OCI-LY1 (cell line): ENCODE data around the gene ACOT12.

Experiments used
- H2AFZ ChIP-seq: fragments of 200-600 bp; sonication (generic), shearing (Covaris generic); 2 replicates; pipeline ENCODE4 v1.6.0; 2014; ENCODE audit warnings: antibody characterized with exemption, mild to moderate bottlenecking, low read length
- H3F3A ChIP-seq: fragments of 200-600 bp; sonication (generic), shearing (Covaris generic); 2 replicates; pipeline ENCODE4 v1.6.0; 2014; ENCODE audit warnings: mild to moderate bottlenecking, antibody characterized with exemption, low read length, moderate library complexity; ENCODE audit not compliant: insufficient read depth
- H3K27ac ChIP-seq: fragments of 200-600 bp; sonication (generic); 2 replicates; pipeline ENCODE4 v1.5.1; 2014; ENCODE audit warnings: low read length, mixed run types, mild to moderate bottlenecking, low read depth; ENCODE audit not compliant: poor library complexity, severe bottlenecking
- H3K27me3 ChIP-seq: fragments of 200-600 bp; sonication (generic); 2 replicates; pipeline ENCODE4 v1.6.0; 2014; ENCODE audit warnings: antibody characterized with exemption, mild to moderate bottlenecking, low read length, moderate library complexity; ENCODE audit not compliant: insufficient read depth
- H3K36me3 ChIP-seq: fragments of 200-600 bp; sonication (generic); 2 replicates; pipeline ENCODE4 v1.6.1; 2014; ENCODE audit warnings: mild to moderate bottlenecking, antibody characterized with exemption, low read length, moderate library complexity, mixed read lengths; ENCODE audit not compliant: insufficient read depth
- H3K4me1 ChIP-seq: fragments of 200-600 bp; sonication (generic); 2 replicates; pipeline ENCODE4 v1.5.1; 2014; ENCODE audit warnings: mild to moderate bottlenecking, low read length, moderate library complexity; ENCODE audit not compliant: insufficient read depth, severe bottlenecking
- H3K4me2 ChIP-seq: fragments of 200-600 bp; sonication (generic), shearing (Covaris generic); 2 replicates; pipeline ENCODE4 v1.6.1; 2014; ENCODE audit warnings: low read length
- H3K4me3 ChIP-seq: fragments of 200-600 bp; sonication (generic); 2 replicates; pipeline ENCODE4 v1.5.1; 2014; ENCODE audit warnings: low read length, low read depth, mild to moderate bottlenecking, mixed read lengths; ENCODE audit not compliant: poor library complexity, severe bottlenecking
- H3K79me2 ChIP-seq: fragments of 200-600 bp; shearing (Covaris generic); 2 replicates; pipeline ENCODE4 v1.6.1; 2016; ENCODE audit warnings: mixed run types, low read length, mixed read lengths; ENCODE audit not compliant: insufficient read depth
- H3K9ac ChIP-seq: fragments of 200-600 bp; sonication (generic), shearing (Covaris generic); 2 replicates; pipeline ENCODE4 v1.6.1; 2014; ENCODE audit warnings: mild to moderate bottlenecking, low read length, mixed read lengths
- H3K9me2 ChIP-seq: fragments of 200-600 bp; sonication (generic), shearing (Covaris generic); 2 replicates; pipeline ENCODE4 v1.6.1; 2014; ENCODE audit warnings: low read depth, mild to moderate bottlenecking, low read length, mixed read lengths
- H3K9me3 ChIP-seq: fragments of 200-600 bp; shearing (Covaris generic); 2 replicates; pipeline ENCODE4 v1.6.1; 2014; ENCODE audit warnings: low read length, mixed read lengths
- H4K20me1 ChIP-seq: fragments of 200-600 bp; sonication (generic), shearing (Covaris generic); 2 replicates; pipeline ENCODE4 v1.6.0; 2016; ENCODE audit warnings: mild to moderate bottlenecking, low read length; ENCODE audit not compliant: insufficient read depth
- CTCF ChIP-seq: fragments of 200-600 bp; sonication (generic), shearing (Covaris generic); IDR thresholded peaks from 2 replicates; pipeline ENCODE4 v1.5.1; 2017; ENCODE audit warnings: mild to moderate bottlenecking, antibody characterized with exemption, low read length, moderate library complexity, mixed read lengths
- EZH2 ChIP-seq: fragments of 200-600 bp; sonication (generic), shearing (Covaris generic); IDR thresholded peaks from 2 replicates; pipeline ENCODE4 v1.8.0; 2017; ENCODE audit warnings: borderline replicate concordance, mixed run types, mild to moderate bottlenecking, antibody characterized with exemption, low read length, moderate library complexity, mixed read lengths

Gene ACOT12

GRCh38 chr5:81371354-81371876 is 22.5 kb downstream of the ACOT12 start:
- H3K9me2 ChIP-seq: no peaks in the 10 kb centered on the region
- TF ChIP-seq CTCF: no peak
- no peak for TF ChIP-seq EZH2
- H3K4me3 ChIP-seq: no peak overlapping the region
- H3K4me1 ChIP-seq: no peaks in the 10 kb centered on the region
- no peaks in the 10 kb centered on the region for H3K36me3 ChIP-seq
- no peak overlapping the region for H3K9ac ChIP-seq
- no peaks in the 10 kb centered on the region for H3K9me3 ChIP-seq
- no peak overlapping the region for H3K4me2 ChIP-seq
- no peaks in the 10 kb centered on the region for H3K79me2 ChIP-seq
- no peaks in the 10 kb centered on the region for H3K27me3 ChIP-seq
- no peaks in the 10 kb centered on the region for H4K20me1 ChIP-seq
- no peaks in the 10 kb centered on the region for H3F3A ChIP-seq
- no peak overlapping the region for H2AFZ ChIP-seq
- H3K27ac ChIP-seq: no peak overlapping the region

GRCh38 chr5:81370912-81371311 is 23.0 kb downstream of the ACOT12 start:
- Histone ChIP-seq H3K9me2 (no peaks in the 10 kb centered on the region), H3K36me3 (no peaks in the 10 kb centered on the region), H3K27me3 (no peaks in the 10 kb centered on the region), H3K9me3 (no peaks in the 10 kb centered on the region), H3K27ac (no peak overlapping the region), H3K4me1 (no peaks in the 10 kb centered on the region), H3K9ac (no peak overlapping the region), H3K79me2 (no peaks in the 10 kb centered on the region), H4K20me1 (no peaks in the 10 kb centered on the region), H3K4me2 (no peak overlapping the region), H3F3A (no peaks in the 10 kb centered on the region), H2AFZ (no peak overlapping the region), H3K4me3 (no peak overlapping the region)
- no peak for TF ChIP-seq EZH2
- TF ChIP-seq CTCF: no peak

GRCh38 chr5:81365541-81365940 is 28.4 kb downstream of the ACOT12 start:
- no peaks in the 10 kb centered on the region for H3K9me2 ChIP-seq
- no peak overlapping the region for H3K4me2 ChIP-seq
- no peaks in the 10 kb centered on the region for H3K36me3 ChIP-seq
- H4K20me1 ChIP-seq: no peaks in the 10 kb centered on the region
- H3K9me3 ChIP-seq: no peaks in the 10 kb centered on the region
- no peak overlapping the region for H3K9ac ChIP-seq
- no peaks in the 10 kb centered on the region for H3K4me1 ChIP-seq
- no peaks in the 10 kb centered on the region for H3F3A ChIP-seq
- no peak overlapping the region for H3K4me3 ChIP-seq
- H3K79me2 ChIP-seq: no peaks in the 10 kb centered on the region
- no peak overlapping the region for H3K27ac ChIP-seq
- TF ChIP-seq EZH2 (no peak), CTCF (no peak)
- H2AFZ ChIP-seq: no peak overlapping the region
- H3K27me3 ChIP-seq: no peaks in the 10 kb centered on the region
